ENCODE measurements around the gene CD276. TPM values are rescaled to one million over a fixed set of nuclear protein-coding genes. Genes with fewer than 3 reads are reported as not detected.
A peak's percentile ranks its signal among the peaks of the same experiment; 100 is the strongest.

The CD276 gene
- total and polyA plus RNA-seq, 12 donors: 53.4 to 147 (median 84.1) TPM

- Histone ChIP-seq H3K4me3 (no peak overlapping the region), H3K9me3 (replicated peaks in 1 of 3) (no peaks in the 10 kb centered on the region), H3K27ac (no peak overlapping the region), H3K4me1 (replicated peaks in 1 of 2) (peaks cover 0 to 4% of the 10 kb centered on the region in 2 donors), H3K27me3 (no peaks in the 10 kb centered on the region), H3K36me3 (replicated peaks in 1 of 2) (no peaks in the 10 kb centered on the region)
- intact Hi-C loops (cut with DNase I): no loop called here
- no peak for DNase-seq
- TF ChIP-seq POLR2A (IDR thresholded peaks at IDR 0.05): no peak
- no peak for TF ChIP-seq CTCF (IDR thresholded peaks at IDR 0.05)
- WGBS, 4 donors: 67 to 81% (median 75%) methylated on average over 2 of the region's 2 CpGs
These were observed 28.5 kb upstream of the CD276 start for GRCh38 chr15:73655724-73656123.

GRCh38 chr15:73658645-73659044, 25.5 kb upstream of the CD276 start:
- H3K36me3 ChIP-seq (replicated peaks in 1 of 2): no peaks in the 10 kb centered on the region
- no peak for DNase-seq
- no peaks in the 10 kb centered on the region for H3K27me3 ChIP-seq
- no peak overlapping the region for H3K27ac ChIP-seq
- no peak for TF ChIP-seq POLR2A (IDR thresholded peaks at IDR 0.05)
- no peak overlapping the region for H3K4me3 ChIP-seq
- intact Hi-C loops (cut with DNase I): no loop called here
- no peaks in the 10 kb centered on the region for H3K9me3 ChIP-seq (replicated peaks in 1 of 3)
- 74 to 85% (median 85%) methylated on average over 1 of the region's 1 CpG for WGBS, 4 donors
- H3K4me1 ChIP-seq (replicated peaks in 1 of 2): peaks cover 0 to 4% of the 10 kb centered on the region in 2 donors

GRCh38 chr15:73660455-73660854, 23.7 kb upstream of the CD276 start:
- TF ChIP-seq CTCF (IDR thresholded peaks at IDR 0.05) (no peak), POLR2A (IDR thresholded peaks at IDR 0.05) (no peak)
- no peaks in the 10 kb centered on the region for H3K27me3 ChIP-seq
- no peak for DNase-seq
- H3K36me3 ChIP-seq (replicated peaks in 1 of 2): no peaks in the 10 kb centered on the region
- intact Hi-C loops (cut with DNase I): no loop called here
- H3K4me1 ChIP-seq (replicated peaks in 1 of 2): peaks cover 0 to 4% of the 10 kb centered on the region in 2 donors
- no peak overlapping the region for H3K4me3 ChIP-seq
- H3K9me3 ChIP-seq (replicated peaks in 1 of 3): no peaks in the 10 kb centered on the region
- H3K27ac ChIP-seq: no peak overlapping the region

GRCh38 chr15:73674587-73674986, 9.6 kb upstream of the CD276 start:
- intact Hi-C loops (cut with DNase I): no loop called here
- no peak overlapping the region for H3K27ac ChIP-seq
- 93 to 100% (median 95%) methylated on average over 1 of the region's 1 CpG for WGBS, 4 donors
- H3K9me3 ChIP-seq (replicated peaks in 1 of 3): no peaks in the 10 kb centered on the region
- TF ChIP-seq POLR2A (IDR thresholded peaks at IDR 0.05) (no peak), CTCF (IDR thresholded peaks at IDR 0.05) (no peak)
- peaks cover 8% of the 10 kb centered on the region for H3K27me3 ChIP-seq
- peaks cover 0 to 3% of the 10 kb centered on the region in 2 donors for H3K4me1 ChIP-seq (replicated peaks in 1 of 2)
- no peaks in the 10 kb centered on the region for H3K36me3 ChIP-seq (replicated peaks in 1 of 2)
- DNase-seq: no peak
- H3K4me3 ChIP-seq: no peak overlapping the region

GRCh38 chr15:73677146-73677607, 7.0 kb upstream of the CD276 start:
- peaks cover 0 to 3% of the 10 kb centered on the region in 2 donors for H3K4me1 ChIP-seq (replicated peaks in 1 of 2)
- peak; percentile 73 to 91 (median 78) for DNase-seq
- H3K4me3 ChIP-seq: no peak overlapping the region
- intact Hi-C loops (cut with DNase I): loop anchor here (2.0 kb wide), 3 partner anchors 22 to 34 kb away; no protein-coding TSS in a partner anchor
- H3K27ac ChIP-seq: no peak overlapping the region
- H3K9me3 ChIP-seq (replicated peaks in 1 of 3): no peaks in the 10 kb centered on the region
- 0 to 50% (median 40%) methylated on average over 1 to 5 of the region's 5 CpGs for WGBS, 4 donors
- no peaks in the 10 kb centered on the region for H3K36me3 ChIP-seq (replicated peaks in 1 of 2)
- no peaks in the 10 kb centered on the region for H3K27me3 ChIP-seq
- TF ChIP-seq POLR2A (IDR thresholded peaks at IDR 0.05) (no peak), CTCF (IDR thresholded peaks at IDR 0.05) (peak; percentile 84 to 97 (median 94))
